Calu3 (cell line): ENCODE measurements around the gene NEXMIF. TPM values are rescaled to one million over a fixed set of nuclear protein-coding genes. Genes with fewer than 3 reads are reported as not detected.

Experiments used
- BruUV-seq: library from RNA; stranded (reverse); fragments of 400-500 nt; replicated peaks from 2 replicates; lab custom pipeline; 2021; lab: Mats Ljungman, UMichigan
- CTCF ChIA-PET: fragments of 300-600 bp; sonication (Branson Sonifier 250); formaldehyde crosslinking; loops from one replicate; lab custom pipeline; 2022; ENCODE audit warnings: antibody characterized with exemption; lab: Charles Lee
- DNase-seq: peaks from one replicate; pipeline ENCODE4 v3.0.0; 2022
- H3K27ac Mint-ChIP-seq: one replicate; pipeline ENCODE4 v1.8.0; 2022; ENCODE audit warnings: mixed read lengths; ENCODE audit not compliant: unreplicated experiment
- H3K27me3 Mint-ChIP-seq: one replicate; pipeline ENCODE4 v1.8.0; 2022; ENCODE audit warnings: mixed read lengths; ENCODE audit not compliant: unreplicated experiment
- H3K36me3 Mint-ChIP-seq: one replicate; pipeline ENCODE4 v1.8.0; 2022; ENCODE audit warnings: mild to moderate bottlenecking, moderate library complexity, mixed read lengths; ENCODE audit not compliant: insufficient read depth, unreplicated experiment
- H3K4me1 Mint-ChIP-seq: one replicate; pipeline ENCODE4 v1.8.0; 2022; ENCODE audit warnings: mild to moderate bottlenecking, low read depth, mixed read lengths; ENCODE audit not compliant: unreplicated experiment
- H3K4me3 Mint-ChIP-seq: one replicate; pipeline ENCODE4 v1.8.0; 2022; ENCODE audit warnings: mild to moderate bottlenecking, low read depth, moderate library complexity, mixed read lengths; ENCODE audit not compliant: unreplicated experiment
- H3K9me3 Mint-ChIP-seq: one replicate; pipeline ENCODE4 v1.8.0; 2022; ENCODE audit warnings: low read depth, mixed read lengths; ENCODE audit not compliant: unreplicated experiment
- CTCF ChIP-seq: fragments of 200-600 bp; IDR thresholded peaks from one replicate; pipeline ENCODE4 v1.8.0; 2022; ENCODE audit warnings: antibody characterized with exemption; ENCODE audit not compliant: unreplicated experiment
- intact Hi-C: fragments of 100-400 bp; cut with micrococcal nuclease; formaldehyde crosslinking; loops from one replicate; pipeline ENCODE4 v1.10.0; 2022; ENCODE audit not compliant: unreplicated experiment
- total RNA-seq: library from RNA; stranded (reverse); gene quantifications from 2 replicates; pipeline ENCODE4 v1.2.3, GENCODE V29; 2022

NEXMIF gene
- total RNA-seq, 1 experiment from 2014 or later = not detected

- no peak for DNase-seq
- H3K36me3 Mint-ChIP-seq = no peaks in the 10 kb centered on the region
- H3K9me3 Mint-ChIP-seq = no peaks in the 10 kb centered on the region
- TF ChIP-seq CTCF = no peak
- no TSS peak for BruUV-seq
- H3K27me3 Mint-ChIP-seq = no peaks in the 10 kb centered on the region
- no peak overlapping the region for H3K27ac Mint-ChIP-seq
- CTCF ChIA-PET = no interaction called here
- no peak overlapping the region for H3K4me3 Mint-ChIP-seq
- intact Hi-C loops = no loop called here
- no peaks in the 10 kb centered on the region for H3K4me1 Mint-ChIP-seq
These were observed 136.6 kb downstream of the NEXMIF start for GRCh38 chrX:74788545-74789086.

GRCh38 chrX:74784629-74785028 lies 140.6 kb downstream of the NEXMIF start:
- TF ChIP-seq CTCF = no peak
- intact Hi-C loops = no loop called here
- CTCF ChIA-PET = no interaction called here
- Mint-ChIP-seq H3K27ac (no peak overlapping the region), H3K36me3 (no peaks in the 10 kb centered on the region), H3K27me3 (no peaks in the 10 kb centered on the region), H3K9me3 (no peaks in the 10 kb centered on the region), H3K4me1 (no peaks in the 10 kb centered on the region), H3K4me3 (no peak overlapping the region)
- no TSS peak for BruUV-seq
- no peak for DNase-seq

- no TSS peak for BruUV-seq
- no peak overlapping the region for H3K4me3 Mint-ChIP-seq
- peaks cover 2% of the 10 kb centered on the region for H3K9me3 Mint-ChIP-seq
- intact Hi-C loops = no loop called here
- no peak for TF ChIP-seq CTCF
- H3K4me1 Mint-ChIP-seq = no peaks in the 10 kb centered on the region
- H3K27ac Mint-ChIP-seq = no peak overlapping the region
- no peak for DNase-seq
- CTCF ChIA-PET = no interaction called here
- H3K27me3 Mint-ChIP-seq = no peaks in the 10 kb centered on the region
- H3K36me3 Mint-ChIP-seq = no peaks in the 10 kb centered on the region
These were observed 143.7 kb downstream of the NEXMIF start for GRCh38 chrX:74781507-74782034.

GRCh38 chrX:74779175-74779574 lies 146.1 kb downstream of the NEXMIF start:
- no peaks in the 10 kb centered on the region for H3K27me3 Mint-ChIP-seq
- no peak for TF ChIP-seq CTCF
- H3K4me3 Mint-ChIP-seq = no peak overlapping the region
- DNase-seq = no peak
- intact Hi-C loops = no loop called here
- no peaks in the 10 kb centered on the region for H3K36me3 Mint-ChIP-seq
- H3K27ac Mint-ChIP-seq = no peak overlapping the region
- H3K9me3 Mint-ChIP-seq = peaks cover 2% of the 10 kb centered on the region
- no peaks in the 10 kb centered on the region for H3K4me1 Mint-ChIP-seq
- CTCF ChIA-PET = no interaction called here
- BruUV-seq = no TSS peak
